ENCODE measurements around the gene RBM14. TPM values are rescaled to one million over a fixed set of nuclear protein-coding genes. Genes with fewer than 3 reads are reported as not detected.

RBM14 gene
- total and polyA plus RNA-seq, 9 of the 15 experiments (the other 6 are each of a cell fraction or from before 2014, with no cell fraction given): 5.5 to 131 (median 42.6) TPM

DNA sequence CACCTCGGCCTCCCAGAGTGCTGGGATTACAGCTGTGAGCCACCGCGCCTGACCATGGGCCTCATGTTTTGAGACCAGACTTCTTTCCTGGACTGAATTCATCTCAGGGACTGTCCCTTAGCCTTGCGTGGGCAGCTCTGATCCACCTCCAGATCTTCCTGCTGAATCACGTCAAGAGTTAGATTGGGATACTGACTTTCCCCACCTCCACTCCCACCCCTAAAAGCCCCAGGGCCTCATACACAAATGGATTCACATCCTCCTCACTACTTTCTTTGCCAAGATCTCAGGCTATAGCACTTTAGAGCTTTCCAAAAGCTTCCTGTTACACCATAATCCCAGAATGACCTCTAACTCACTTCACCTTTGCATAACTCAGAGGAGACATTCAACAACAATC, 35.6 kb upstream of the RBM14 start:
- Histone ChIP-seq H3K27ac (ENCODE audit: extremely low read depth, low read depth, low read length) (no peak overlapping the region), H3K36me3 (ENCODE audit: control insufficient read depth, insufficient read depth, low read length) (no peaks in the 10 kb centered on the region), H3K27me3 (ENCODE audit: control insufficient read depth in 2 of 2, insufficient read depth in 2 of 2, low read length in 2 of 2) (no peaks in the 10 kb centered on the region), H3K9me1 (ENCODE audit: control insufficient read depth, insufficient read depth, low read length) (no peaks in the 10 kb centered on the region), H3K4me2 (ENCODE audit: insufficient read depth, low read length) (no peak overlapping the region), H3K4me3 (no peak overlapping the region), H3K79me2 (ENCODE audit: control insufficient read depth, insufficient read depth, low read length) (no peaks in the 10 kb centered on the region), H3K9me3 (replicated peaks; ENCODE audit: control insufficient read depth, insufficient read depth, low read depth, low read length) (peaks cover 3% of the 10 kb centered on the region; the same call in 1 of the 2 replicates), H4K20me1 (replicated peaks; ENCODE audit: control insufficient read depth, insufficient read depth, low read length) (no peaks in the 10 kb centered on the region), H3K9ac (ENCODE audit: insufficient read depth in 1 of 2, low read depth in 2 of 2, low read length in 2 of 2) (no peak overlapping the region), H2AFZ (ENCODE audit: low read depth, low read length) (no peak overlapping the region), H3K4me1 (replicated peaks in 1 of 2; ENCODE audit: control insufficient read depth in 2 of 2, insufficient read depth in 2 of 2, low read length in 2 of 2) (peaks cover 3 to 5% of the 10 kb centered on the region in 2 experiments; a peak in 2 of 5 replicates)
- POLR2A ChIA-PET: interaction anchor here (0.5 to 1.2 kb wide), 6 partner anchors 32 to 1969 kb away, joined by 3 to 4 read pairs (median 3); no protein-coding TSS in a partner anchor
- FAIRE-seq (no peak), DNase-seq (ENCODE audit: extremely low read depth in 1 of 4, low spot score in 3 of 4) (no peak), ATAC-seq (no peak)
- in situ Hi-C loops (cut with MboI): no loop called here
- CTCF ChIA-PET (ENCODE audit: low intra/inter-chr PET ratio): no interaction called here
- BruUV-seq (replicated peaks): no TSS peak
- WGBS (ENCODE audit: insufficient coverage, low coverage, missing lambda C conversion rate): 43% methylated on average over 5 of the region's 5 CpGs
- intact Hi-C loops (cut with micrococcal nuclease): no loop called here
- TF ChIP-seq EGR1 (conservative IDR thresholded peaks at IDR 0.05): peak; percentile 69
- TF ChIP-seq E2F5 (CRISPR knock-in tag; IDR thresholded peaks at IDR 0.05): no peak

GRCh38 chr11:66581261-66581660, 35.2 kb upstream of the RBM14 start:
- FAIRE-seq: no peak
- Histone ChIP-seq H3K4me1 (replicated peaks in 1 of 2; ENCODE audit: control insufficient read depth in 2 of 2, insufficient read depth in 2 of 2, low read length in 2 of 2) (peaks cover 3 to 5% of the 10 kb centered on the region in 2 experiments; a peak in 2 of 5 replicates), H4K20me1 (replicated peaks; ENCODE audit: control insufficient read depth, insufficient read depth, low read length) (no peaks in the 10 kb centered on the region), H2AFZ (ENCODE audit: low read depth, low read length) (no peak overlapping the region), H3K9me1 (ENCODE audit: control insufficient read depth, insufficient read depth, low read length) (no peaks in the 10 kb centered on the region), H3K27me3 (ENCODE audit: control insufficient read depth in 2 of 2, insufficient read depth in 2 of 2, low read length in 2 of 2) (0 out of 5 replicates have a peak, but pooled peaks cover 0 to 3% of the 10 kb centered on the region in 2 experiments), H3K4me3 (no peak overlapping the region), H3K79me2 (ENCODE audit: control insufficient read depth, insufficient read depth, low read length) (no peaks in the 10 kb centered on the region), H3K4me2 (ENCODE audit: insufficient read depth, low read length) (no peak overlapping the region), H3K9me3 (replicated peaks; ENCODE audit: control insufficient read depth, insufficient read depth, low read depth, low read length) (peaks cover 3% of the 10 kb centered on the region; the same call in 1 of the 2 replicates), H3K27ac (ENCODE audit: extremely low read depth, low read depth, low read length) (no peak overlapping the region), H3K36me3 (ENCODE audit: control insufficient read depth, insufficient read depth, low read length) (no peaks in the 10 kb centered on the region), H3K9ac (ENCODE audit: insufficient read depth in 1 of 2, low read depth in 2 of 2, low read length in 2 of 2) (no peak overlapping the region)
- DNase-seq (ENCODE audit: extremely low read depth in 1 of 4, low spot score in 3 of 4): no peak
- BruUV-seq (replicated peaks): no TSS peak
- no peak for TF ChIP-seq RBM15 (IDR thresholded peaks at IDR 0.05; ENCODE audit: insufficient read depth, low read length)
- TF ChIP-seq ZNF121 (CRISPR knock-in tag; conservative IDR thresholded peaks at IDR 0.05): peak; percentile 66
- TF ChIP-seq HDAC1 (IDR thresholded peaks at IDR 0.05): no peak
- no peak for TF ChIP-seq ZFP36 (IDR thresholded peaks at IDR 0.05; ENCODE audit: low read depth, low read length, partially characterized antibody)
- TF ChIP-seq ZNF274 (IDR thresholded peaks at IDR 0.05; ENCODE audit: borderline replicate concordance, low read depth, low read length): no peak
- no peak for ATAC-seq
- POLR2A ChIA-PET: interaction anchor here (0.5 to 1.2 kb wide), 5 partner anchors 32 to 311 kb away, joined by 3 to 4 read pairs (median 3); no protein-coding TSS in a partner anchor
- WGBS (ENCODE audit: insufficient coverage, low coverage, missing lambda C conversion rate): 35% methylated on average over 3 of the region's 3 CpGs
- CTCF ChIA-PET (ENCODE audit: low intra/inter-chr PET ratio): no interaction called here
- intact Hi-C loops (cut with micrococcal nuclease): no loop called here
- in situ Hi-C loops (cut with MboI): no loop called here

Measured in K562 (cell line).